Measurements from ENCODE around the gene TMEM150A.

DNA sequence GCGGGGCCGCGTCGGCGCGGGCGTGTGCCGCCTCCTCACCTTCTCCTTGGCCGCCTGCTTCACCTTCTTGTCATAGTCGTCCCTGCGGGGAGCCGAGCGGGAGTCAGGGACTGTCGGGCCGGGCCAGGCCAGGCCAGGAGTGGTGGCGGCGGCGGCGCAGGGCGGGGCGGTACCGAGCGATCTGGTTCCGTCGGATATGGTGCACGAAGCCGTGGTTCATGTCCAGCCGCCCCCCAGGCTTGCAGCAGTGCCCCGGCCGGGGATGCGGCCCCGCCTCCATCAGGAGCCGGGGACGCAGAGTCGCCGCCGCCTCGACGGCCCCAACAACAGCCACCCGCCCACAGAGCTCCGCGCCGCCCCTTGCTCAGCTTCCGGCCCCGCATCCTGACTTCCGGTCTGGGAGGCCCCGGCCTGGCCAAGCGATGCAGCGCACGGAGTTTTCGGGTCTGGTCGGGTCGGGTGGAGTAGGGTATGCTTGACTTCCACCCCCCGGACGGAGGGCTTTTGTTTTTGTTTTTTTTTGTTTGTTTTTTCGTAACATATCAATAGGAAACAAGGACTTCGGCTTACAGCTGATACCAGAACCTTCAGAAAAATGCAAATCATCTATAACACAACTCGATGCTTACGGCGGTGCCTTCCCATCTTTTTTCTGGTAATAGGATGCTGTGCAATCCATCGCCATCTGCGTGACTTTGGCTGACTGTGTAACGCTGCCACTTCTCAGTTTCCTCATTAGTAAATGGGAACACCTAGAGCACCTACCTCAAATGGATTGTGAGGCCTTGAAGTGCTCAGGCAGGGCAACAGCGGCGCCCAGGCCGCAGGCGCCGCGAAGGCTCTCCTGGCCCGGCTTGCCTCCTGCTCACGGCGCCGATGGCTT lies 9.4 kb upstream of the TMEM150A start, which contains the start of gene C2orf68:
- TF ChIP-seq, protein P1, sequence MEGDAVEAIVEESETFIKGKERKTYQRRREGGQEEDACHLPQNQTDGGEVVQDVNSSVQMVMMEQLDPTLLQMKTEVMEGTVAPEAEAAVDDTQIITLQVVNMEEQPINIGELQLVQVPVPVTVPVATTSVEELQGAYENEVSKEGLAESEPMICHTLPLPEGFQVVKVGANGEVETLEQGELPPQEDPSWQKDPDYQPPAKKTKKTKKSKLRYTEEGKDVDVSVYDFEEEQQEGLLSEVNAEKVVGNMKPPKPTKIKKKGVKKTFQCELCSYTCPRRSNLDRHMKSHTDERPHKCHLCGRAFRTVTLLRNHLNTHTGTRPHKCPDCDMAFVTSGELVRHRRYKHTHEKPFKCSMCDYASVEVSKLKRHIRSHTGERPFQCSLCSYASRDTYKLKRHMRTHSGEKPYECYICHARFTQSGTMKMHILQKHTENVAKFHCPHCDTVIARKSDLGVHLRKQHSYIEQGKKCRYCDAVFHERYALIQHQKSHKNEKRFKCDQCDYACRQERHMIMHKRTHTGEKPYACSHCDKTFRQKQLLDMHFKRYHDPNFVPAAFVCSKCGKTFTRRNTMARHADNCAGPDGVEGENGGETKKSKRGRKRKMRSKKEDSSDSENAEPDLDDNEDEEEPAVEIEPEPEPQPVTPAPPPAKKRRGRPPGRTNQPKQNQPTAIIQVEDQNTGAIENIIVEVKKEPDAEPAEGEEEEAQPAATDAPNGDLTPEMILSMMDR (IDR thresholded peaks at IDR 0.05): peak in 1 of 4 experiments; percentile 22
- TF ChIP-seq POLR2A (IDR thresholded peaks at IDR 0.05): peak; percentile 68
- TF ChIP-seq POLR2AphosphoS5 (IDR thresholded peaks at IDR 0.05): peak; percentile 91

Data from prostate gland (tissue), 2 donors.